Cardiac fibroblast (primary cell): ENCODE data around the gene ACE2.

Source experiments
- DNase-seq, 2 donors: peaks; one replicate each; pipeline versions ENCODE4 v3.0.0 to v3.0.0-alpha.2; 2010; ENCODE audit warnings: low read depth in 2 of 2
- H3K4me3 ChIP-seq, 2 donors: replicated peaks in 1 of 2; 1 replicate in 1 of 2; 2 replicates in 1 of 2; pipeline ENCODE4 v1.5.1; 2011; ENCODE audit warnings: low read depth in 2 of 2, low read length in 2 of 2, mild to moderate bottlenecking in 2 of 2, moderate library complexity in 1 of 2
- TF ChIP-seq, protein P1 (sequence below): IDR thresholded peaks from one replicate; pipeline ENCODE4 v1.5.1; 2011; ENCODE audit warnings: low read depth, mild to moderate bottlenecking, low read length, inconsistent platforms

The ACE2 gene

DNA sequence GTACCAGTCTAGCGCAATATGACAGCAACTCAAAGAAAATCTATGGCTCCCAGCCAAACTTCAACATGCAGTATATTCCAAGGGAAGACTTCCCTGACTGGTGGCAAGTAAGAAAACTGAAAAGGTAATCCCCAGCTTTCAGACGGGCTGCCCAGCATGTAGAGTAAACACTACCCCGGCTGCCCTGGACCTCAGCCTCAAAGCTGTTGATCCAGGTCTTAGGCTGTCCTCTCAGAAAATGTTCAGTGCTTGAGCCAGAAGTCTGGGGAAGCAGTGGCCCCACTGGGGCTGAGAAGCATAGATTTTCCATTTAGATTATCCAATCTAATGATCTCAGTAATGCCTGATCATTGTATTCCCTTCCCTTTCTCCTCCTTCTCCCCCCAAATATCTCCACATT, 78.3 kb downstream of the ACE2 start:
- H3K4me3 ChIP-seq = no peak overlapping the region
- no peak for DNase-seq
- TF ChIP-seq, protein P1, sequence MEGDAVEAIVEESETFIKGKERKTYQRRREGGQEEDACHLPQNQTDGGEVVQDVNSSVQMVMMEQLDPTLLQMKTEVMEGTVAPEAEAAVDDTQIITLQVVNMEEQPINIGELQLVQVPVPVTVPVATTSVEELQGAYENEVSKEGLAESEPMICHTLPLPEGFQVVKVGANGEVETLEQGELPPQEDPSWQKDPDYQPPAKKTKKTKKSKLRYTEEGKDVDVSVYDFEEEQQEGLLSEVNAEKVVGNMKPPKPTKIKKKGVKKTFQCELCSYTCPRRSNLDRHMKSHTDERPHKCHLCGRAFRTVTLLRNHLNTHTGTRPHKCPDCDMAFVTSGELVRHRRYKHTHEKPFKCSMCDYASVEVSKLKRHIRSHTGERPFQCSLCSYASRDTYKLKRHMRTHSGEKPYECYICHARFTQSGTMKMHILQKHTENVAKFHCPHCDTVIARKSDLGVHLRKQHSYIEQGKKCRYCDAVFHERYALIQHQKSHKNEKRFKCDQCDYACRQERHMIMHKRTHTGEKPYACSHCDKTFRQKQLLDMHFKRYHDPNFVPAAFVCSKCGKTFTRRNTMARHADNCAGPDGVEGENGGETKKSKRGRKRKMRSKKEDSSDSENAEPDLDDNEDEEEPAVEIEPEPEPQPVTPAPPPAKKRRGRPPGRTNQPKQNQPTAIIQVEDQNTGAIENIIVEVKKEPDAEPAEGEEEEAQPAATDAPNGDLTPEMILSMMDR = no peak

DNA sequence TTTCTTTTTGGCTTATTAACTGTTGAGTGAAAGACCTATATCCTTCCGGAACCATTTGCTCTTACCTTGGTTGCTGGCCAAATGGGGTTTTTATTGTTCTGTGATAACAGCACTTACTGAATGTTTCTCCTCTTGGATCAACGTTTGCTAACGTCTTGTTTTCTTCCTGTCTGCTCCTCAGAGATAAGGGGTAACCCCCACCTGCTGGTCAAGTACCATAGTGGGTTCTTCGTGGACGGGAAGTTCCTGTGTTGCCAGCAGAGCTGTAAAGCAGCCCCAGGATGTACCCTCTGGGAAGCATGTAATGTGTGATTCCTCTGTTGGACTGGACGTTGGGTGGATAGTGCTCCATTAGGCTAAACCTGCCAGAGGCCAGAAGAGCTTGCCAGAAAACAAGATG, 84.8 kb downstream of the ACE2 start:
- TF ChIP-seq, protein P1 = no peak
- peak in 1 of 2 donors; percentile 77 for DNase-seq
- no peak overlapping the region for H3K4me3 ChIP-seq

DNA sequence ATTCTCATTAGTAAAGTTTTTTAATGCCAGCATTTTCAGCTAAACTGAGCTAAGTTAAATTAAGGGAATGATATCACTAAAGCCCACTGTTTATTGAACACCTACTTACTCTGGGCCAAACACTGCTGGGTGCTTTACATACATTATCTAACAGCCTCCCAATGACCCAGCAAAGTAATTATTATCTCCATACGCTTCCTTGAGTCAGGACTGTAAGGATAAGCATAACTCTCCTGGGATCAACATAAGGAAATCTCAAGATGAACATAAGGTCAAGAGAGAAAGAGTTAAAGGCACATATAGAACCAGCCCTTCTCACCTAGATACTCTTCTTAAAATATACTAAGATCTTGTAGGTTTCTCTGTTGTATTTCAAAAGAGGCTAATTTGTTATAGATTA, 86.5 kb downstream of the ACE2 start:
- DNase-seq = no peak
- H3K4me3 ChIP-seq = no peak overlapping the region
- TF ChIP-seq, protein P1 = no peak

DNA sequence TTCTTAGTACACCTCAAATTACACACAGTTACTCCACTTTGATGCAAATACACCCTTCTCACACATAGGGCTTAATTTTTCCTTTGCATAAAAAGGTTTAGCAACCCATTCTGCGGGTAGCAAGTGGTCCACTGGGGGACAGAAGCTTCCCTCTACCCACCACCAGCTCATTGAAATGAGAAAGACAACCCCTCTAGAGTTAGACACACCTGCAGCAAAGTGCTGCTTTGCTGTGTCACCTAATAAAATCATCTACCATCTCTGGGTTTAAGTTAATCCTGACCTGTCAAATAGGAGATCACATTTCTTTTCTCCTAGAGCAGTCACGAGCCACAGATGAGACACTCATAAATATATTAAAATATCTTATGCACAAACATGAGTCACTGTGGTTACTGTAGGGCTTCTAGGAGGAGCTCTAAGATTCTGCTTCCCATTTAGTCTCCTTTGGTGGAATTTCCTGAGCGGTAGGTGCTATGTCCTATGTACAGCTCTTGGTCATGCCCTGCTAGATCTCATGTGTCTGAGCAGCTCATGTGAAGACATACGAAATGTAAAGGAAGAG, 88.3 kb downstream of the ACE2 start:
- H3K4me3 ChIP-seq = no peak overlapping the region
- TF ChIP-seq, protein P1 = no peak
- DNase-seq = peak in 1 of 2 donors; percentile 32

DNA sequence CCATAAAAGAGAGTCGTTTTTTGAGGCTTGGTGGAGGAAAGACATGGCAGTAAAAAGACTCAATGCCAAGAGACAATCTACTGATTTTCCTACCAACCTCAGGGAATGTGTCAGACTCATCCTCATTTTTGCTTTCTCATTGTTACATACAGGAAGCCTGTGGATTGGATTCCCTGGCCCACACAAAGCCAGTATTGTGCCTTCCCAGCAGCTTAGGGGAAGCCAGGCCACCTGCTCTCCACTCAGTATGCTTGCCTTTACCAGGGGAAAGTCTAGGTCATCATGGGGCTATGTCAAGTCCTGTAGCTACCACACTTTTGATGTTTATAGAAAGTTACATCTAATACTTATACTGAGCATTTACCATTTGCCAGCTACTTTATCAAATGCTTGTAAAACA, 89.2 kb downstream of the ACE2 start:
- TF ChIP-seq, protein P1 = no peak
- peak in 1 of 2 donors; percentile 15 for DNase-seq
- H3K4me3 ChIP-seq = no peak overlapping the region
